Retinal pigment epithelial cell (primary cell): ENCODE data around the gene MYO7B.

Experiments
- DNase-seq: peaks from one replicate; pipeline ENCODE4 v3.0.0-alpha.2; 2010; ENCODE audit warnings: low read depth
- H3K4me3 ChIP-seq: 2 replicates; pipeline ENCODE4 v1.5.1; 2011; ENCODE audit warnings: mild to moderate bottlenecking, low read length, control low read depth, moderate library complexity
- TF ChIP-seq, protein P1 (sequence below): conservative IDR thresholded peaks from 2 replicates; pipeline ENCODE4 v1.5.1; 2011; ENCODE audit warnings: low read depth, low read length, control low read depth, inconsistent platforms

MYO7B gene

DNA sequence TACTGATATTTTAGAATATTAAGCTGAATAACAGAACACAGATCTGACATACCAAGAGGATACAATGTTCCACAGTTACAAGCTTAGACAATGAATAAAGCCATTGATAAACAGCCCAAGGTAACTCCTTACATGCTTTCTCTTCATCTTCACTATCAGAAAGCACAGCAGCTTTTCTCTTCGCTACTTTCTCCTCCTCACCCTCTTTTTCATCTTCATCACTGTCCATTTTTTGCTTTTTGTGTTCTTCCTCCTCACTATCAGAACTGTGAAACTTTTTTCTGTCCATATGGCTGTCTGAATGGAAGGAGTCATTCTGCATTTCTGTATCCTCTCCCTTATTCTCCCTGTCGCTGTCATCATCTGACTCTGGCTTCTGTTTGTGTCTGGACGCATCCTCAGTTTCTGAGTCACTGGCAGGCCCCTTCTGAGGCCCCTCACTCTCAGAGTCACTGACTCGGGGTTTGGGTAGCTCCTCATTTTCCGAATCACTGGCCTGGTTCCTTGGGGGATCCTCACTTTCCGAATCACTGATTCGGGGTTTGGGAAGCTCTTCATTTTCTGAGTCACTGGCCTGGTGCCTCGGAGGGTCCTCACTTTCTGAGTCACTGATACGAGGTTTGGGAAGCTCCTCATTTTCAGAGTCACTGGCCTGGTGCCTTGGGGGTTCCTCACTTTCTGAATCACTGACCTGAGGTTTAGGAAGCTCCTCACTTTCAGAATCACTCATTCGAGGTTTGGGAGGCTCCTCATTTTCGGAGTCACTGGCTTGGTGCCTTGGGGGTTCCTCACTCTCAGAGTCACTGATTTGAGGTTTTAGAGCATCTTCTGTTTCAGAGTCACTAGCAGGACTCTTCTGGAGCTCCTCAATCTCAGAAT lies 30.7 kb upstream of the MYO7B start:
- no peak overlapping the region for H3K4me3 ChIP-seq
- no peak for DNase-seq
- TF ChIP-seq, protein P1, sequence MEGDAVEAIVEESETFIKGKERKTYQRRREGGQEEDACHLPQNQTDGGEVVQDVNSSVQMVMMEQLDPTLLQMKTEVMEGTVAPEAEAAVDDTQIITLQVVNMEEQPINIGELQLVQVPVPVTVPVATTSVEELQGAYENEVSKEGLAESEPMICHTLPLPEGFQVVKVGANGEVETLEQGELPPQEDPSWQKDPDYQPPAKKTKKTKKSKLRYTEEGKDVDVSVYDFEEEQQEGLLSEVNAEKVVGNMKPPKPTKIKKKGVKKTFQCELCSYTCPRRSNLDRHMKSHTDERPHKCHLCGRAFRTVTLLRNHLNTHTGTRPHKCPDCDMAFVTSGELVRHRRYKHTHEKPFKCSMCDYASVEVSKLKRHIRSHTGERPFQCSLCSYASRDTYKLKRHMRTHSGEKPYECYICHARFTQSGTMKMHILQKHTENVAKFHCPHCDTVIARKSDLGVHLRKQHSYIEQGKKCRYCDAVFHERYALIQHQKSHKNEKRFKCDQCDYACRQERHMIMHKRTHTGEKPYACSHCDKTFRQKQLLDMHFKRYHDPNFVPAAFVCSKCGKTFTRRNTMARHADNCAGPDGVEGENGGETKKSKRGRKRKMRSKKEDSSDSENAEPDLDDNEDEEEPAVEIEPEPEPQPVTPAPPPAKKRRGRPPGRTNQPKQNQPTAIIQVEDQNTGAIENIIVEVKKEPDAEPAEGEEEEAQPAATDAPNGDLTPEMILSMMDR, result no peak

DNA sequence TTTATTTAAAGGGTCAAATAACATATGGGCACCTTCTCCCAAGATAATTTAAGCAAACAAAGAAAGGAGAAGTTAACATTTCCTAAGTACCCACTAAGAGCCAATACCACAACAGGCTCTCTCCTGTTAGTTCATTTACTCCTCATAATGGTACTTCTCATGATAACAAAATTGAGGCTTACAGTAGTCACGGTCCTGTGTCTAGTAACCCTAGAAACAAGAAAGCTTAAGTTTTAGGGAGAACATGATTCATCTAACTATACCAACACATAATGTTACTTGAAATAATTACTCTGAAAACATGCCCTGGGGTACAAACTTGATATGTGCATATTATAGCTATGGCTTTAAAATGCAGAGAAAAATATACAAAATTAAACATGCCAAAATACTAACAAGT lies 29.0 kb upstream of the MYO7B start:
- TF ChIP-seq, protein P1, result no peak
- DNase-seq, result no peak
- H3K4me3 ChIP-seq, result no peak overlapping the region

DNA sequence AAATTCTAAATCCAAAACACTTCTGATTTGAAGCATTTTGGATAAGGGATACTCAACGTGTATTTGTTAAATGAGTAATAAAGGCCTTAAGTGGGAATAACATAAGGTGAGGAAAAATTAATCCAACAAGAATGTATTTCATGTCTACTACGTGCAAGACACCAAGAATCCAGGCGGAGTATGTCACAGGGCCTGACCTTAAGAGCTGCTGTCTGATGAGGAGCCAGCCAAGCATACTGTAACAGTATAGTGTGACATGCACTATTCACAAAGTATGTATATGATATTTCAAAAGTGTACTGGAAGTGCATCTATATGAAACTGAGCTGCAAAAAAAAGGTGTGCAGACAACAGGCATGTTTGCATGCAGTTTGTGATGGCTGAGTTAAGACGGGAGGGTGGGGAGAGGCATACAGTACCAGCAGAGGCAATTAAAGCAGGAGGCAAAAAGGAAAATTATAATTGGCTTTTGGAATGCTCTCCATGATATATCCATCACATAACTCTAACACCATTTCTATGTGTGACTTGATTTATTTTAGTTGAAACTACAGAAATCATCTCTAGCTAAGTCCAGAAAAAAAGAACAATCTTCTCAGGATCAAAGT lies 27.4 kb upstream of the MYO7B start:
- TF ChIP-seq, protein P1, result no peak
- DNase-seq, result no peak
- H3K4me3 ChIP-seq, result no peak overlapping the region

- DNase-seq, result peak; percentile 76
- H3K4me3 ChIP-seq, result no peak overlapping the region
- TF ChIP-seq, protein P1, result no peak
Observed at GRCh38 chr2:127508631-127509034, 26.9 kb upstream of the MYO7B start.

GRCh38 chr2:127510073-127510472 lies 25.4 kb upstream of the MYO7B start:
- no peak overlapping the region for H3K4me3 ChIP-seq
- TF ChIP-seq, protein P1, result no peak
- no peak for DNase-seq

DNA sequence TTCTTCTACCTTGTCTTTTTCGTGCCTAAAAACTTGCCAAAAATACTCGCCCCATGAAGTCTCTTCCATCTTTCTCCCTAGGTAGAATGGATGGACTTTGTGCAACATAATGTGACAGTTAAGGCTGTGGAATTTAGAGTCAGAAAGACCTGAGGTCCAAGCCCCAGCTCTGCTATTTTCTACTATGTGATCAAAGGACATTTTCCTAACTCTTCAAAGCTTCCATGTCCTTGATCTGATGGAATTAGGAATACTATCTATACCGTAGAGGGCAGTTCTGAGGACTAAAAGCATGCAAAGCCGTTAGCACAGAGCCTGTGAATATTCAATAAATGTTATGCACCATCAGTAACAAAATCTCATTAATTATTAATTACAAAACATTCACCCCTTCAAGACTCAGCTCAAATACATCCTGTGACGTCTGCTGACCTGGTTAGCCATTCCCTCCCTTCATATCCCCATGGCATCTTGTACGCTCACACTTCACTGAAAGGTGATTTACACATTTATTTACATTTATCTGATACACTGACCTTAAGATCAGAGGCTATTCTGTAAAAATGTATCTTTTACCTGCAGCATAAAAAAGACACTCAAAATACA lies 24.3 kb upstream of the MYO7B start:
- TF ChIP-seq, protein P1, result no peak
- DNase-seq, result no peak
- H3K4me3 ChIP-seq, result no peak overlapping the region
